Lower leg skin (tissue), 4 donors: ENCODE results near the gene PIAS2. TPM values are rescaled to one million over a fixed set of nuclear protein-coding genes. Genes with fewer than 3 reads are reported as not detected.

Experiments used
- DNase-seq, 2 donors: peaks; one replicate each; pipeline ENCODE4 v3.0.0-alpha.2; 2019; ENCODE audit warnings: low spot score in 2 of 2
- H3K4me3 ChIP-seq: fragments of 200-600 bp; sonication (generic); 2 replicates; pipeline ENCODE4 v1.5.1; 2017; ENCODE audit warnings: mild to moderate bottlenecking, low read depth; ENCODE audit not compliant: poor library complexity, severe bottlenecking
- POLR2A ChIP-seq, 2 donors: fragments of 450-650 bp; IDR thresholded peaks; one replicate each; pipeline ENCODE4 v1.6.1; 2016 to 2017; ENCODE audit warnings: antibody characterized with exemption in 2 of 2, mild to moderate bottlenecking in 1 of 2, moderate library complexity in 1 of 2
- WGBS, 2 donors: methylation state at CpG; one replicate each; pipeline ENCODE4 v1.1.5; 2018; 5-methylcytosine and 5-hydroxymethylcytosine counted together
- intact Hi-C: fragments of 100-400 bp; cut with DNase I; formaldehyde crosslinking; loops from one replicate; pipeline ENCODE4 v1.15.0; 2023; ENCODE audit warnings: low total_unique reads
- total RNA-seq, 4 donors: library from RNA; depleted of rRNA; stranded (reverse); fragments of >200 nt; gene quantifications; one replicate each; pipeline ENCODE4 v1.1.0, GENCODE V29; 2016
- TF ChIP-seq, protein P1 (sequence below), 3 donors: fragments of 450-650 bp; IDR thresholded peaks; one replicate each; pipeline ENCODE4 v1.5.1; 2016; ENCODE audit warnings: antibody characterized with exemption in 3 of 3, mild to moderate bottlenecking in 3 of 3, moderate library complexity in 2 of 3

PIAS2 gene
- total RNA-seq, 4 donors from 2014 or later: 6.3 to 12.7 (median 10.6) TPM

DNA sequence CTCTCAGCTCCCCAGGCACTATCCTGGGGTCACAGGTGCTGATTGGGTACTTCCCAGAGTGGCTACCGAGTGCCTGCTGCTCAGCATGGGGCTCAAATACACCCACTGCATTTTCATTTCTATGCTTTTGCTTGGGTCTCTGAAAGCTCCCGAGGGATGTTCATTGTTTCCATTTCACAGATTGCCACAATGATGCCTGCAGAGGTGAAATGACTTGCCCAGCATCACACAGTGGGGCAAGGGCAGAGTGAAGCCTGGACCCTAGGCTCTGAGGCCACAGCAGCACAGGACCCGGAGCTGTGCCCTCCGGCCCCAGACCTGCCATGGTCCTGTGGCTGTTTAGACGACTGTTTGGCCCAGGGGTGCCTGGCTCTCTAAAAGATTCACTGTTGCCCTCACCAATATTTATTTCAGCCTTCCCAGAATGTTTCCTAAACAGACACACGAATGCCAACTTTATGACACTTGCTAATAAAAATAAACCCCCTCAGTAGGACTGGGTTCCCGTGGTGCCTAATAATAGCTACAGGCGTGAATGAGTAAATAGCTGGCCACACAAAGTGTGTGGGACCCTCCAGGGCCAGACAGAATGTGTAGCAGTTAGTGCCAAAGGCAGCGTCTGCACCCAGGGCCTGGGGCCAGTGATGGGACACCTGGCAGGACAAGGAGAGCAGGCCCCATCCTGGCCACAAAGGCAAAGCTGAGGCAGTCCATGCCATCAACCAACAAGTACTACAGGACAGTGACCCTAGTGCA lies 149.0 kb downstream of the PIAS2 start:
- no peak for TF ChIP-seq POLR2A (IDR thresholded peaks at IDR 0.05)
- TF ChIP-seq, protein P1, sequence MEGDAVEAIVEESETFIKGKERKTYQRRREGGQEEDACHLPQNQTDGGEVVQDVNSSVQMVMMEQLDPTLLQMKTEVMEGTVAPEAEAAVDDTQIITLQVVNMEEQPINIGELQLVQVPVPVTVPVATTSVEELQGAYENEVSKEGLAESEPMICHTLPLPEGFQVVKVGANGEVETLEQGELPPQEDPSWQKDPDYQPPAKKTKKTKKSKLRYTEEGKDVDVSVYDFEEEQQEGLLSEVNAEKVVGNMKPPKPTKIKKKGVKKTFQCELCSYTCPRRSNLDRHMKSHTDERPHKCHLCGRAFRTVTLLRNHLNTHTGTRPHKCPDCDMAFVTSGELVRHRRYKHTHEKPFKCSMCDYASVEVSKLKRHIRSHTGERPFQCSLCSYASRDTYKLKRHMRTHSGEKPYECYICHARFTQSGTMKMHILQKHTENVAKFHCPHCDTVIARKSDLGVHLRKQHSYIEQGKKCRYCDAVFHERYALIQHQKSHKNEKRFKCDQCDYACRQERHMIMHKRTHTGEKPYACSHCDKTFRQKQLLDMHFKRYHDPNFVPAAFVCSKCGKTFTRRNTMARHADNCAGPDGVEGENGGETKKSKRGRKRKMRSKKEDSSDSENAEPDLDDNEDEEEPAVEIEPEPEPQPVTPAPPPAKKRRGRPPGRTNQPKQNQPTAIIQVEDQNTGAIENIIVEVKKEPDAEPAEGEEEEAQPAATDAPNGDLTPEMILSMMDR (IDR thresholded peaks at IDR 0.05): no peak
- intact Hi-C loops: no loop called here
- WGBS, 2 donors: 68% methylated on average over 9 of the region's 9 CpGs
- no peak overlapping the region for H3K4me3 ChIP-seq
- DNase-seq: no peak

DNA sequence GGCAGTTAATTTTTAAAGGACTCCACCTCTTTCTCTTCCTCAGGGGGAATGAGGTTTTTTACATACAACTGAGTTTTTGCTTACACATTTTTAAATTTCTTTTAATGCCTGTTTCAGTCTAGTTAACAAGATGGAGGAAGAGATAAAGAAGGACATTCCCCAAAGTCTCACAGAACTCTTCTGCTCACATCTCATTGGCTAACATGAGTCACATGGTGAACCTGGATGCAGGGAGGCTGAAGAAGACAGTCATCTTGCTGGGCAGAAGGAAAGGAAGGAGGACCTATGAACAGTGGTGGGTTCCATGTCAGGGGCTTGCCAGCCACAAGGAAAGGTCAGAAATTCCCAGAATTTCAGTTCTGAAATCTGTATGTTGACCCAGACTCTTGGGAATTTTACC lies 150.1 kb downstream of the PIAS2 start:
- no peak for DNase-seq
- H3K4me3 ChIP-seq: no peak overlapping the region
- no peak for TF ChIP-seq POLR2A (IDR thresholded peaks at IDR 0.05)
- TF ChIP-seq, protein P1 (IDR thresholded peaks at IDR 0.05): no peak
- intact Hi-C loops: no loop called here

DNA sequence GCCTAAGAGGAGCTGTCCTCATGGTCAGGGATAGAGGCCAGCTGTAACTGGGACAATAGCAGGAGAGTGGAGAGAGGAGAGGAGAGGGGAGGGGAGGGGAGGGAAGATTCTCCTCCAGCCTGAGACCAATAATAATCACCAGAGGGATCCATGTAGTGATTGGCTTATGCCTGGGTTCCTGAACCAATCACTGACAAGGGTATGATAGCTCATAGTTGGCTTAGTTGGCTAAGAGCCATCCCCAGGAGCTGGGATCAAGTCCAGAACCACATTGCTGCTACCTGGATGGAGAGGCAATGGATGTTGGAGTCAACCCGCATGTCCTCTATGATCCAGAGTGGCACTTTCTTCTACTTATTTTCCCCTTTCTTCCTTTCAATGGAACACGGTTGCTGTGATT lies 152.7 kb downstream of the PIAS2 start:
- no peak overlapping the region for H3K4me3 ChIP-seq
- no peak for DNase-seq
- WGBS, 2 donors: 87 to 94% methylated on average over 2 of the region's 2 CpGs
- intact Hi-C loops: no loop called here
- TF ChIP-seq POLR2A (IDR thresholded peaks at IDR 0.05): no peak
- TF ChIP-seq, protein P1 (IDR thresholded peaks at IDR 0.05): no peak

DNA sequence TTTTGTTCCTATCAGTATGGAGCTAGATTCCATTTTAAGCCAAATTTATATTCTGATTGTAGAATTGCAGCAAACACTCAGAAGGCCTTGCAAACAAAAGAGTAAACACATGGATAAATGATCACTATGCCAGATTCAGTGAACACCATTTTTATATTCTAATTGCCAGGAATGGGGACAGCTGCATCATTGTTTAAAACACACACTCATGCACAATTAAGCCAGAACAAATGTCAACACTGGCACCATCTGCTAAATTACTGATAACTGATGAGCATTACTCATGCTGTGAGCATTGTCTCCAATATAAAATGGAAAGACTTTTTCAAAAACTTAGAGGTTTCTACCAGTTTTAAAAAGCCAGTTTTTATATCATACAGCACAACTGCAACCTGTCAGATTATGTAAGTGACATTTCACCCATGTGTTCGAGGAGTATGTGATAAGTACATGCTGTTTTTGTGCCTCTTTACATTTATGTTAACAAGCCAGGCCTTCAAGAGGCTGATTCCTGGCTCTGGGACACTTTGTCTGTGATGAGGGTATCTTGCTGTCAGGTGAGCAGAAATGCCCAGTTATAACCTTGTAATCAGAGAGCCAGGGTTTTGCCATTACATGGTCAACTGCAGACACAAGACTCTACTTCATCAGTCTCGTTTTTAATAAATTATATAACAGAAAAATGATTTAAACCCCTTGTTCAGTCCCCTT lies 156.1 kb downstream of the PIAS2 start:
- TF ChIP-seq, protein P1 (IDR thresholded peaks at IDR 0.05): no peak
- TF ChIP-seq POLR2A (IDR thresholded peaks at IDR 0.05): no peak
- DNase-seq: no peak
- intact Hi-C loops: no loop called here
- H3K4me3 ChIP-seq: no peak overlapping the region
- 64 to 72% methylated on average over 2 of the region's 2 CpGs for WGBS, 2 donors

DNA sequence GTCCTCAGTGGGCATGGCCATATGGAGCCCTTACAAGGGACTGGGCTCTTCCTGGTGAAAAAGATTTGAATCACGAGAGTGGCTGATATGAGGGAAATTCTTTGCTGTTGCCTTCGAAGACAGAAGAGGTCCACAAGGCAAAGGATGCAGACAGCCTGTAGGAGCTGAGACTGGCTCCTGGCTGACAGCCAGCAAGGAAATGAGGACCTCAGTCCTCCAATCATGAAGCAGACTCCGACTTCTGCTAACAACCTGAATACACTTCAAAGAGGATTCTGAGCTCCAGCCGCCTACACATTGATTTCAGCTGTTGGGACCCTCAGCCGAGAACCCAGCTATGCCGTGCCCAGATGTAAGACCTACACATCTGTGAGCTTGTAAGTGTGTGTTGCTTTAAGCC lies 157.4 kb downstream of the PIAS2 start:
- TF ChIP-seq, protein P1 (IDR thresholded peaks at IDR 0.05): no peak
- TF ChIP-seq POLR2A (IDR thresholded peaks at IDR 0.05): no peak
- 33 to 45% methylated on average over 6 of the region's 6 CpGs for WGBS, 2 donors
- DNase-seq: no peak
- H3K4me3 ChIP-seq: no peak overlapping the region
- intact Hi-C loops: no loop called here
